Pancreas (tissue), 10 donors: Measurements from ENCODE around the gene ALG6. TPM values are rescaled to one million over a fixed set of nuclear protein-coding genes. Genes with fewer than 3 reads are reported as not detected.

Experiments
- ATAC-seq, 4 donors: fragments of 200-7000 bp; cut with Tn5 transposase; one replicate each; pipeline versions ENCODE4 v1.8.0 to v1.9.1; 2020; ENCODE audit warnings: mild to moderate bottlenecking in 4 of 4, moderate library complexity in 4 of 4
- DNase-seq, 6 donors: peaks; one replicate each; pipeline ENCODE4 v3.0.0-alpha.2; 2020
- FAIRE-seq: peaks from 2 replicates; lab custom pipeline; 2012; peaks lifted over from hg19 to GRCh38; lab: Jason Lieb, UNC
- H3K27ac ChIP-seq, 4 donors: fragments of 200-600 bp; sonication (generic); 1 replicate in 3 of 4; 2 replicates in 1 of 4; pipeline versions ENCODE4 v1.5.0 to v1.8.0; 2020
- H3K27me3 ChIP-seq, 4 donors: fragments of 200-600 bp; one replicate each; pipeline ENCODE4 v1.8.0; 2021
- H3K36me3 ChIP-seq, 3 donors: fragments of 200-600 bp; sonication (generic) in 1 of 3; one replicate each; pipeline versions ENCODE4 v1.5.0 to v1.8.0; 2020 to 2021
- H3K4me1 ChIP-seq, 3 donors: fragments of 200-600 bp; one replicate each; pipeline ENCODE4 v1.8.0; 2021
- H3K4me3 ChIP-seq, 4 donors: fragments of 200-600 bp; sonication (generic) in 2 of 4; one replicate each; pipeline versions ENCODE4 v1.5.0 to v1.8.0; 2020 to 2021
- H3K9me3 ChIP-seq, 4 donors: fragments of 200-600 bp; one replicate each; pipeline ENCODE4 v1.8.0; 2021
- CTCF ChIP-seq, 4 donors: fragments of 200-600 bp; sonication (generic) in 3 of 4; IDR thresholded peaks; one replicate each; pipeline versions ENCODE4 v1.5.0 to v1.8.0; 2021; ENCODE audit warnings: antibody characterized with exemption in 4 of 4
- WGBS, 2 donors: extraction: QIAGEN DNeasy Blood & Tissue Kit; methylation state at CpG; one replicate each; pipeline ENCODE4 v1.1.7; 2013; 5-methylcytosine and 5-hydroxymethylcytosine counted together
- intact Hi-C, 3 donors: fragments of 100-400 bp; cut with DNase I; formaldehyde crosslinking; loops; one replicate each; pipeline versions ENCODE4 v1.11.1 to v1.14.2; 2022
- polyA plus RNA-seq, 2 donors: library from polyadenylated mRNA; stranded (reverse); fragments of 200-250 nt; gene quantifications; one replicate each; pipeline ENCODE4 v1.2.3, GENCODE V29; 2013
- total RNA-seq, 6 donors: library from RNA; stranded (reverse); fragmentation: NEBNext Ultra II Directional in 4 of 6; extraction: Animal tissue kit (Norgen Biotek cat#: 25700) in 4 of 6; gene quantifications; one replicate each; pipeline versions ENCODE4 v1.2.1 to v1.2.4, GENCODE V29; 2021 to 2023
- donor health status: healthy with polysubstance abuse.
- donor health status: DM: no; HTN: no; CAD: no; lungs with moderate emphysema.
- donor health status: DM: no; HTN: no; CAD: no.
- donor health status: control.
- donor health status: control.
- donor health status: Bipolar disorder and iron deficiency.
- donor health status: DM: yes; HTN: yes; CAD: no.
- donor health status: DM: no; HTN: no; CAD: no.
- donor health status: DM: no; HTN: no; CAD: no.
- donor health status: DM: yes; HTN: yes; CAD: no.

ALG6 gene
- total and polyA plus RNA-seq, 8 donors = 3.1 to 11.5 (median 5.2) TPM

- no peak overlapping the region for H3K4me3 ChIP-seq
- peak; percentile 34 for FAIRE-seq
- no peak for ATAC-seq
- no peaks in the 10 kb centered on the region for H3K9me3 ChIP-seq
- peaks cover 0 to 7% (median 4%) of the 10 kb centered on the region in 3 donors for H3K4me1 ChIP-seq
- DNase-seq = no peak
- TF ChIP-seq CTCF (IDR thresholded peaks at IDR 0.05) = no peak
- intact Hi-C loops = no loop called here
- no peak overlapping the region for H3K27ac ChIP-seq
- no peaks in the 10 kb centered on the region for H3K36me3 ChIP-seq
- no peaks in the 10 kb centered on the region for H3K27me3 ChIP-seq
Observed at GRCh38 chr1:63407002-63407401, 39.6 kb downstream of the ALG6 start.

- TF ChIP-seq CTCF (IDR thresholded peaks at IDR 0.05) = no peak
Observed at GRCh38 chr1:63408331-63408730, 40.9 kb downstream of the ALG6 start.

GRCh38 chr1:63411066-63411465 lies 43.6 kb downstream of the ALG6 start:
- Histone ChIP-seq H3K4me1 (peaks cover 0 to 7% (median 4%) of the 10 kb centered on the region in 3 donors), H3K27me3 (no peaks in the 10 kb centered on the region), H3K9me3 (no peaks in the 10 kb centered on the region), H3K36me3 (no peaks in the 10 kb centered on the region), H3K27ac (no peak overlapping the region), H3K4me3 (no peak overlapping the region)
- ATAC-seq (no peak), DNase-seq (no peak), FAIRE-seq (no peak)
- intact Hi-C loops = no loop called here
- WGBS, 2 donors = 88 to 92% methylated on average over 2 of the region's 2 CpGs
- no peak for TF ChIP-seq CTCF (IDR thresholded peaks at IDR 0.05)

More at GRCh38 chr1:63408331-63408730, 40.9 kb downstream of the ALG6 start:
- DNase-seq = no peak
- Histone ChIP-seq H3K27me3 (no peaks in the 10 kb centered on the region), H3K27ac (no peak overlapping the region), H3K36me3 (no peaks in the 10 kb centered on the region), H3K4me3 (no peak overlapping the region), H3K4me1 (peaks cover 0 to 7% (median 4%) of the 10 kb centered on the region in 3 donors), H3K9me3 (no peaks in the 10 kb centered on the region)
- no peak for FAIRE-seq
- intact Hi-C loops = no loop called here
- WGBS, 2 donors = 89 to 92% methylated on average over 4 of the region's 4 CpGs
- ATAC-seq = no peak

GRCh38 chr1:63413394-63413793 lies 46.0 kb downstream of the ALG6 start:
- DNase-seq (no peak), FAIRE-seq (no peak), ATAC-seq (no peak)
- H3K36me3 ChIP-seq = no peaks in the 10 kb centered on the region
- no peaks in the 10 kb centered on the region for H3K4me1 ChIP-seq
- H3K4me3 ChIP-seq = no peak overlapping the region
- intact Hi-C loops = no loop called here
- TF ChIP-seq CTCF (IDR thresholded peaks at IDR 0.05) = no peak
- H3K9me3 ChIP-seq = no peaks in the 10 kb centered on the region
- H3K27me3 ChIP-seq = no peaks in the 10 kb centered on the region
- 77 to 94% methylated on average over 1 of the region's 1 CpG for WGBS, 2 donors
- no peak overlapping the region for H3K27ac ChIP-seq

- DNase-seq (no peak), ATAC-seq (peak in 1 of 4 donors; percentile 32), FAIRE-seq (no peak)
- Histone ChIP-seq H3K36me3 (no peaks in the 10 kb centered on the region), H3K4me1 (no peaks in the 10 kb centered on the region), H3K4me3 (no peak overlapping the region), H3K9me3 (no peaks in the 10 kb centered on the region), H3K27ac (no peak overlapping the region), H3K27me3 (no peaks in the 10 kb centered on the region)
- WGBS, 2 donors = 91 to 96% methylated on average over 3 of the region's 3 CpGs
- TF ChIP-seq CTCF (IDR thresholded peaks at IDR 0.05) = no peak
- intact Hi-C loops = no loop called here
Observed at GRCh38 chr1:63414691-63415365, 47.4 kb downstream of the ALG6 start.
